Measurements from ENCODE around the gene ITGA7.
"Not testable (repeated sequence)": the region's sequence is repeated elsewhere in the genome, so short reads cannot be mapped to it uniquely, and the experiment has no call there.

ITGA7 gene

GRCh38 chr12:55682087-55682796 lies 25.5 kb downstream of the ITGA7 start:
- DNase-seq (ENCODE audit: low read depth in 2 of 2) = no peak

DNA sequence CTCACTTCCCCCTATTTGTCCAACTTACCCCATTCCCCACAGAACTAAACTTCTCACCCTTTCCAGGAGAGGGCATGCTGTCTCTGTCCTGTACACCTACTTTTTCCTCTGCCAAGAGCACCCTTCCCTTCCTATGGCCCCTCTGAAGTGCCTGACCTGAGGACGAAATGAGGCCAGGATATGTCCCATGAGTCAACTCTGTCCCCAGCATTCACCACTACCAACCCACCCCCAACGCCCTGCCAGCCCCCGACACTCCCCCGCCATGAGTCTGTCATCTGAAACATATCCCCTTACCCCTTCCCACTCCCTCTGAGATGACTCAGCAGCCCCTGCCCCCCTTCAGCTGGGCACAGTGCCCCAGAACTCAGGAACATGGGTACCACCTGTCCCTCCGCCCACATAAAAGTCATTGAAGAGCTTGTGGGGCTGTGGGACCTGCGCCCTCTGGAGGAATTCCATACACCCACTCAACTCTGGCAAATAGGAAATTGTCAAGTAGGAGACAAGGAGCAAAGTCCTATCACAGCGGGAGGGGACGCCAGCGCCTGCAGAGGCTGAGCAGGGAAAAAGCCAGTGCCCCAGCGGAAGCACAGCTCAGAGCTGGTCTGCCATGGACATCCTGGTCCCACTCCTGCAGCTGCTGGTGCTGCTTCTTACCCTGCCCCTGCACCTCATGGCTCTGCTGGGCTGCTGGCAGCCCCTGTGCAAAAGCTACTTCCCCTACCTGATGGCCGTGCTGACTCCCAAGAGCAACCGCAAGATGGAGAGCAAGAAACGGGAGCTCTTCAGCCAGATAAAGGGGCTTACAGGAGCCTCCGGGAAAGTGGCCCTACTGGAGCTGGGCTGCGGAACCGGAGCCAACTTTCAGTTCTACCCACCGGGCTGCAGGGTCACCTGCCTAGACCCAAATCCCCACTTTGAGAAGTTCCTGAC lies 26.3 kb downstream of the ITGA7 start:
- DNase-seq (ENCODE audit: low read depth in 2 of 2) = no peak

- DNase-seq (ENCODE audit: low read depth in 2 of 2) = no peak
Observed at GRCh38 chr12:55679691-55680090, 28.0 kb downstream of the ITGA7 start.

- DNase-seq (ENCODE audit: low read depth in 2 of 2) = no peak
Observed at GRCh38 chr12:55676707-55677106, 31.0 kb downstream of the ITGA7 start.

- DNase-seq (ENCODE audit: low read depth in 2 of 2) = no peak
Observed at GRCh38 chr12:55675666-55676065, 32.0 kb downstream of the ITGA7 start.

DNA sequence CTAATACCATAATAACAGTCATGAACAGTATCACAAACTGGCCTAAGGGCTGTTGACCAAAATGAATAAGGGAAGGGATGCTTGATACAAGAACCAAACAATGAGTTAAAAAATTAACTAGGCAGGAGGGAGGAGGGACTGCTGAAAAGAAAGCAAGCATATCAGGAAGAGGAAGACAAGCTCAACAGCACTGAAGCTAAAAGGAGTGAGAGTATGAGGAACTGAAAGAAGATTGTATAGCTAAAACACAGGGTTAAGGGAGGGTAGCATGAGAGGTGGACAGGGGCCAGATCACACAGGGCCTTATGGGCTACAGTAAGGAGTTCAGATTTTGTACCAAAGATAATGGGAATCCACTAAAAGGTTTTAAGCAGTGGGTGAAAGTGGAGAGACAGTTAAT lies 34.1 kb downstream of the ITGA7 start:
- no peak for DNase-seq (ENCODE audit: low read depth in 2 of 2)

GRCh38 chr12:55671746-55672145 lies 36.0 kb downstream of the ITGA7 start:
- DNase-seq (ENCODE audit: low read depth in 2 of 2) = no peak

- DNase-seq (ENCODE audit: low read depth in 2 of 2) = no peak
Observed at GRCh38 chr12:55670276-55670675, 37.4 kb downstream of the ITGA7 start.

- no peak for DNase-seq (ENCODE audit: low read depth in 2 of 2)
Observed at GRCh38 chr12:55666508-55666907, 41.2 kb downstream of the ITGA7 start.

- DNase-seq (ENCODE audit: low read depth in 2 of 2) = no peak
Observed at GRCh38 chr12:55664826-55665225, 42.9 kb downstream of the ITGA7 start.

DNA sequence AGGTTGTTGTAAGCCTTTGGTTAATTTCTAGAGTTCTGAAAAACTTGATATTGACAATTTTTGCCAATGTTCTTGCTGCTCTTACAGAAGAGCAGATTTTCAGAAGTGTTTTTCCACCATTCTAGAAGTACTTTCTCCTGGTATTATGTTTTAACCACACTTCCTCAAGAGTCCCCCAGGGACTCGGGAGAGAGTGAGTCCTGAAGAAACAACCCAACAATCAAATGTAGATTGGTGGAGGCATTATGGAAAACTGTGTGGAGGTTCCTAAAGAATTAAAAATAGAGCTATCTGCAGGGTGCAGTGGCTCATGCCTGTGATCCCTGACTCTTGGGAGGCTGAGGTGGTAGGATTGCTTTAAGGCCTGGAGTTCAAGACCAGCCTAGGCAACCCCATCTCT lies 44.3 kb downstream of the ITGA7 start:
- no peak for DNase-seq (ENCODE audit: low read depth in 2 of 2)

- DNase-seq (ENCODE audit: low read depth in 2 of 2) = no peak
Observed at GRCh38 chr12:55659486-55660385, 48.0 kb downstream of the ITGA7 start.

DNA sequence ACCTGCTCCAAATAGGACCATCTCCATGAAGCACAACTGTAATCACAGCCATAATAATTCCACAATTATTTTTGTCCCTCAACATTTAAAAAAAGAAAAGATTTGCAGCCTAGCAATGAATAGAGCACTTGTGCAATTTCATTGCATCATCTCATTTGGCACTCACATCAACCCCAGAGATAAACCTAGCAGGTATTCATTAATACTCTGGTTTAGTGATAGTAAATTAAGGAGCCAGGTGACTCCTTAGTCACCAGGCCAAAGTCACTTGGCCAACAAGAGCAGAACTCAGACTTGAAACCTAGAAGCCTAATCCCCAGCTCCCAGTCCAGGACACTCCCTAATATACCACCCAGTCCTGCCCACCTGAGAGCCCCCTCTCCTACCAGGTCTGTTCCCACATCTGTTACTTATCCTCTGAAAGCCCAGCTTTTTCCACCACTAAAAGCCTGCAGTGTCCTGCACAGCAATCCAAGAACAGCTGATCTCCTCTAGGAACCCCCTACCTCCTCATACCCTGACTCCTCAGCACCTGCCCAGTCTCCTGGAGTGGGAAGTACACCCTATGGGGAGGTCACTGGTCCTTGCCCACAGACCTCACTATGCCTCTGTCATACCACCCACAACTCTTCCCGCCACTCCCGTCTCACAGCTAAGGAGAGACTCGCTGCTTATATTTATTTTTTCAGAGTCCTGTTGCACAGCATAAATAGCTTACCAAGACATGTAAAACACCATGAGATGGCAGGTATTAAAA lies 48.9 kb downstream of the ITGA7 start:
- DNase-seq (ENCODE audit: low read depth in 2 of 2) = no peak

DNA sequence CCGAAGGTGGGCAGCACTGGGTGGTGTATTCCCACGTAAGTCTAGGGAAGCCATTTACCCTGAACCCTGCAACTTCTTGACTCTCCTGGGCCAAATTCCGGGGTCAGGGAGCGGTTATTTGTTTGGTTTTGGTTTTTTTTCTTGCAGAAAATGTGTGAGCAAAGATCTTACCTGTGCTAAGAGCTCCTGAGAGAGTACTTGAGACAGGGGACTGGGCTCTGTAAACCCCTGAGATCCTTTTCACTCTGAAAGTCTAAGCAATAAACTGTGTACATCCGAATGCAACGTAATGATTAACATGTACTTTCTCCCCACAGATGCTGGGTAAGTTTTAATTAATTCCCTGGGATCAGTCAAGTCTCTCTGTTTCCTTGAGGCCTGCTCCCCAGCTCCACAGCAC lies 49.5 kb downstream of the ITGA7 start:
- no peak for DNase-seq (ENCODE audit: low read depth in 2 of 2)

GRCh38 chr12:55657212-55657611 lies 50.5 kb downstream of the ITGA7 start:
- DNase-seq (ENCODE audit: low read depth in 2 of 2) = no peak

GRCh38 chr12:55654511-55655214 lies 53.0 kb downstream of the ITGA7 start:
- no peak for DNase-seq (ENCODE audit: low read depth in 2 of 2)

- DNase-seq (ENCODE audit: low read depth in 2 of 2) = no peak
Observed at GRCh38 chr12:55653031-55653430, 54.7 kb downstream of the ITGA7 start.

- no peak for DNase-seq (ENCODE audit: low read depth in 2 of 2)
Observed at GRCh38 chr12:55652352-55652751, 55.4 kb downstream of the ITGA7 start.

GRCh38 chr12:55651299-55651683 lies 56.4 kb downstream of the ITGA7 start:
- no peak for DNase-seq (ENCODE audit: low read depth in 2 of 2)

GRCh38 chr12:55650620-55651298 lies 56.9 kb downstream of the ITGA7 start:
- DNase-seq (ENCODE audit: low read depth in 2 of 2) = not testable (repeated sequence)
